Effector memory CD4-positive, alpha-beta T cell (primary cell): ENCODE measurements around the gene CHAC1.
"Not testable (repeated sequence)": the region's sequence is repeated elsewhere in the genome, so short reads cannot be mapped to it uniquely, and the experiment has no call there.

Source experiments
- DNase-seq, 3 donors: peaks; one replicate each; pipeline ENCODE4 v3.0.0-alpha.2; 2020
- H3K27ac ChIP-seq: 2 replicates; pipeline ENCODE4 v1.7.0; 2013; ENCODE audit warnings: mild to moderate bottlenecking, low read length, moderate library complexity; ENCODE audit not compliant: insufficient read depth, poor library complexity, severe bottlenecking
- H3K27me3 ChIP-seq: replicated peaks from 2 replicates; pipeline ENCODE4 v1.7.0; 2013; ENCODE audit warnings: mild to moderate bottlenecking, low read length; ENCODE audit not compliant: insufficient read depth, control insufficient read depth, poor library complexity, severe bottlenecking
- H3K36me3 ChIP-seq: 2 replicates; pipeline ENCODE4 v1.7.0; 2013; ENCODE audit warnings: mild to moderate bottlenecking, low read length, moderate library complexity; ENCODE audit not compliant: control insufficient read depth, insufficient read depth
- H3K4me1 ChIP-seq: 2 replicates; pipeline ENCODE4 v1.7.0; 2013; ENCODE audit warnings: low read length, mild to moderate bottlenecking; ENCODE audit not compliant: control insufficient read depth, insufficient read depth, poor library complexity, severe bottlenecking
- H3K4me3 ChIP-seq: 2 replicates; pipeline ENCODE4 v1.7.0; 2013; ENCODE audit warnings: low read length, low read depth, mild to moderate bottlenecking; ENCODE audit not compliant: insufficient read depth, poor library complexity, severe bottlenecking
- H3K9me3 ChIP-seq: 2 replicates; pipeline ENCODE4 v1.7.0; 2013; ENCODE audit warnings: mild to moderate bottlenecking, low read length, moderate library complexity; ENCODE audit not compliant: control insufficient read depth

CHAC1 gene

GRCh38 chr15:40957041-40957555, 3.8 kb downstream of the CHAC1 start:
- H3K4me1 ChIP-seq = peaks cover 11% of the 10 kb centered on the region
- DNase-seq = no peak
- no peaks in the 10 kb centered on the region for H3K36me3 ChIP-seq

DNA sequence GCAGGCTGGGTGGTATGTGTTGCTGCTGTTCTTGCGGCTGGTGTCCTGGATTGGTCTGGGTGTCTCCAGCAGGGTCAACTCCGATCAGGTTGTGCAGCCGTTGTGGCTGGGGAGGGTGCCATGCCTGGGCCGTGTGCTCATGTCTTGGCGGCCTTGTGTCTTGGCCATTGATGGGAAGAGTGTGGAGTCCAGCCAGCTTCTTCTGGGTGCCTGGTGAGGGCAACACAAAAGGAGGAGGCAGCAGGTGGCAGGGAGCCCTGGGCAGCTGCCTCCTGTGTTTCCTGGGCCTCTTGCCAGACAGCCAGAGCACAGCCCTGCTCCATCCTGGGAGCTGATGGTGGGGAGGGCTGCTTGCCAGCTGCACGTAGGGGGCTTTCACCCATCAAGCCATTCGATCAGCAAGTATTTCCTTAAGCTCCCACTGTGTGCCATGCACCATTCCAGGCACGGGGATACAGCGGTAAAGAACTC, 4.3 kb downstream of the CHAC1 start:
- H3K27ac ChIP-seq = no peak overlapping the region
- no peaks in the 10 kb centered on the region for H3K9me3 ChIP-seq
- H3K4me3 ChIP-seq = no peak overlapping the region
- no peaks in the 10 kb centered on the region for H3K36me3 ChIP-seq
- DNase-seq = no peak
- H3K4me1 ChIP-seq = peaks cover 9% of the 10 kb centered on the region
- H3K27me3 ChIP-seq = no peaks in the 10 kb centered on the region

More at GRCh38 chr15:40957041-40957555, 3.8 kb downstream of the CHAC1 start:
- Histone ChIP-seq H3K4me3 (no peak overlapping the region), H3K27ac (no peak overlapping the region), H3K27me3 (no peaks in the 10 kb centered on the region), H3K9me3 (no peaks in the 10 kb centered on the region)

DNA sequence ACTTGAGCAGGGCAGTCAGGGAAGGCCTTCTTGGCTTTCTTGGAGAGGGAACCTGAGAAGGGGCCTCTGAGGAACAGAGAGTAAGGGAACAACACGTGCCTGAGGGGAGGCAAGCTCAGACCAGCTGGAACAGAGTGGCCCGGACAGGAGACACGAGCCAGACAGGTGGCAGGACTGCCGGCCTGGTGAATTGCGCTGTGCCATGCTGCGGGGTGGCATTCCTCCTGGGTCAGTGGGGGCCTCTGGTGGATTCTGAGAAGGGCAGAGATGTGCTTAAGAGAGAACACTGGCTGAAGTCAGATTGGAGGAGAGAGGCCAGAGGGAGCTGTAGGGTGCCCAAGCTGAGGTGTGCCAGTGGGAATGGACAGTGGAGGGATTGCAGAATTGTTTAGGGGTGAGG, 4.9 kb downstream of the CHAC1 start:
- Histone ChIP-seq H3K4me3 (no peak overlapping the region), H3K36me3 (no peaks in the 10 kb centered on the region), H3K27ac (no peak overlapping the region), H3K4me1 (peaks cover 5% of the 10 kb centered on the region), H3K27me3 (no peaks in the 10 kb centered on the region), H3K9me3 (no peaks in the 10 kb centered on the region)
- no peak for DNase-seq

- H3K27ac ChIP-seq = no peak overlapping the region
- no peaks in the 10 kb centered on the region for H3K36me3 ChIP-seq
- no peak overlapping the region for H3K4me3 ChIP-seq
- peaks cover 2% of the 10 kb centered on the region for H3K4me1 ChIP-seq
- no peak for DNase-seq
- no peaks in the 10 kb centered on the region for H3K27me3 ChIP-seq
- H3K9me3 ChIP-seq = no peaks in the 10 kb centered on the region
These were observed 5.5 kb downstream of the CHAC1 start for GRCh38 chr15:40958723-40959122.

DNA sequence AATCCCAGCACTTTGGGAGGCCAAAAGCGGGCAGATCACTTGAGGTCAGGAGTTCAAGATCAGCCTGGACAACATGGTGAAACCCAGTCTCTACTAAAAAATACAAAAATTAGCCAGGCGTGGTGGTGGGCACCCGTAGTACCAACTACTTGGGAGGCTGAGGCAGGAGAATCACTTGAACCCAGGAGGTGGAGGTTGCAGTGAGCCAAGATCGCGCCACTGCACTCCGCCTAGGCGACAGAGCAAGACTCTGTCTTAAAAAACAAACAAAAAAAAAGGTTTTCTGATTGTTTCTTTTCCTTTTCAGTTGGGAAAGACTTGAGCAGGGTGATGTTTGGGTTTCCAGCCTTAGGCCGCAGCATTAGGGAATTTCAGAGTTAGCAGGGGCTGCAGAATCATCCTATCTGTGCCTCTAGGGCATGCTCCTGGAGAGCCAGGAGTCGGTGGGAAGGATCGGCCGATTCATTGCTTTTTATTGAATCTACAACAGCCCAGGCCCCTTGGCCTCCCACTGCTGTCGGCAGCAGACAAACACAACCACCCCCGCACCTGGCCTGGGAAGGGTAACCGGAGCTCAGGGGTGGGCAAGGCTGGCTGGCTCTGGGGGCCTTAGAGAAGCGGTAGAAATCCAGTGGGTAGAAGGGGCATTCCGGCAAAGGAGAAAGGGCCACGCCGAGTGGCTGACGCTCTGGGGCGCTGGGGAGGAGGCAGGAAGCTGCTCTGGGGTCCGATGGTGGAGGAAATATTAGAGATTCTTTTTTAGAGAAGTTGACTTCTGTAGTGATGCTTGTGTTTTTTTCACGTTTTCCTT, 6.3 kb downstream of the CHAC1 start:
- Histone ChIP-seq H3K4me3 (no peak overlapping the region), H3K27me3 (no peaks in the 10 kb centered on the region), H3K4me1 (no peaks in the 10 kb centered on the region), H3K36me3 (no peaks in the 10 kb centered on the region), H3K27ac (no peak overlapping the region), H3K9me3 (no peaks in the 10 kb centered on the region)
- DNase-seq = no peak

DNA sequence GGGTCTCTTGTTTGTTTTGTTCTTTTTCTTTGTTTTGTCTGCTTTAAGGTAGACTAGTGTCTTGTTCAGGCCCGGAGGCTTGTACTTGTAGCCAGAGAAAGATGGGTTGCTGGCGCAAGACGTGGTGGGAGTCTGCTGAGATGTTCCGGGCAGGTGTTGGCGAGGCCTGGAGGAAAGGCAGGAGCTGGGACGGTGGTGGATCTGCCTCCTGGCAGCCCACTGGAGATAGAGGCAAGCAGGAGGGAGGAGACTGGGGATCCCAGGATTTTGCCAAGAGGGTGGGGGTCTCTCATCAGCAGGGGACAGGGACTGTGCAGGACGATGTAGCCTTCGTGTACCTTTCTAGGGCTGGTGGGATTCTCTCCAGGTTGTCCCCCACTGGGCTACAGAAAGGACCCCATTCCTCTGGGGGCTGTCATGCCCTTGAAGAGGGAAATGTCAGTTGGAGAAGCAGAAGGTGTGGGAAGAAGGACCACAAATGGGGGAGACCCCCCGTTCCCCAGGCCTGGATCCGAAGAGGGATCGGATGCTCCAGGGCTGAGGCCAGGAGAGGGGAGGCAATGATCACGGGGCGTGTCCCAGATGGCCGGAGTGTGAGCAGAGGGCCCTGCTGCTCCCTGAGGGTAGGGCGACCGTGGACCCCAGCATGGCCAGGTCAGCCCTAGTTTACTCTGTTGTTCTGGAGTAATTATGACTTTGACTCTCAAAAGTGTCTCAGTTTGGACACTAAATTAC, 7.0 kb downstream of the CHAC1 start:
- no peak overlapping the region for H3K27ac ChIP-seq
- H3K27me3 ChIP-seq = no peaks in the 10 kb centered on the region
- H3K4me1 ChIP-seq = no peaks in the 10 kb centered on the region
- no peak overlapping the region for H3K4me3 ChIP-seq
- no peak for DNase-seq
- H3K36me3 ChIP-seq = no peaks in the 10 kb centered on the region
- H3K9me3 ChIP-seq = no peaks in the 10 kb centered on the region

DNA sequence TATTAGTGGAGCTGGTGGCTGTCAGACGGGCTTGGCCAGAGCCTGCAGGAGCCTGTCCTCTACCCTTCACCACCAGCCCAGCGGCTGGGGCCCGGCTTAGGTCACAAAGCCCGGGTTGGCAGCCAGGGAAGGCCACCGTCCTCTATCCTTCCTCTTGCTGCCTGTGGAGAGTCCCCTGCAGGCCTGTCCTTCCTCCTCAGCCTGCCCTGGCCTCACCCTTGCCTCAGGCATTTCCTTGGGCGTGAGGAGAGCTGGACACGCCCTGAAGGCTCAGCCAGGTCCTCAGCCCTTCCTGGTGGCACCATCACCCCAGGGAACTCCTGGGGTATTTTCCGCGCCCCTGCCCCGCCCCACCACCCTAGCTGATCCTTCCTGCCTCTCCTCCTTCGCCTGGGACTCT, 7.7 kb downstream of the CHAC1 start:
- H3K27ac ChIP-seq = no peak overlapping the region
- H3K36me3 ChIP-seq = no peaks in the 10 kb centered on the region
- H3K4me1 ChIP-seq = no peaks in the 10 kb centered on the region
- H3K9me3 ChIP-seq = no peaks in the 10 kb centered on the region
- no peak for DNase-seq
- H3K4me3 ChIP-seq = no peak overlapping the region
- no peaks in the 10 kb centered on the region for H3K27me3 ChIP-seq

- not testable (repeated sequence) for H3K36me3 ChIP-seq, H3K9me3 ChIP-seq, DNase-seq, H3K27ac ChIP-seq, H3K4me3 ChIP-seq, H3K4me1 ChIP-seq, H3K27me3 ChIP-seq
These were observed 8.5 kb downstream of the CHAC1 start for GRCh38 chr15:40961740-40962139.

DNA sequence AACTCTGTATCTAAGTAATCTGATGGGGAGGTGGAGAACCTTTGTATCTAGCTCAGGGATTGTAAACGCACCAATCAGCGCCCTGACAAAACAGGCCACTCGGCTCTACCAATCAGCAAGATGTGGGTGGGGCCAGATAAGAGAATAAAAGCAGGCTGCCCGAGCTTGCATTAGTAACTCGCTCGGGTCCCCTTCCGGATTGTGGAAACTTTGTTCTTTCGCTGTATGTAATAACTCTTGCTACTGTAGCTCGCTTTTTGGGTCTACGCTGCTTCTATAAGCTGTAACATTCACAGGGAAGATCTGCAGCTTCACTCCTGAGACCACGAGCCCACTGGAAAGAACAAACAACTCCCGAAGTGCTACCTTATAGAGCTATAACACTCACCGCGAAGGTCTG, 9.0 kb downstream of the CHAC1 start:
- DNase-seq, H3K4me1 ChIP-seq, H3K9me3 ChIP-seq, H3K27ac ChIP-seq, H3K36me3 ChIP-seq, H3K4me3 ChIP-seq, H3K27me3 ChIP-seq: not testable (repeated sequence)

GRCh38 chr15:40963201-40963600, 9.9 kb downstream of the CHAC1 start:
- no peaks in the 10 kb centered on the region for H3K36me3 ChIP-seq
- no peaks in the 10 kb centered on the region for H3K4me1 ChIP-seq
- no peak for DNase-seq
- no peak overlapping the region for H3K4me3 ChIP-seq
- H3K9me3 ChIP-seq = no peaks in the 10 kb centered on the region
- no peaks in the 10 kb centered on the region for H3K27me3 ChIP-seq
- no peak overlapping the region for H3K27ac ChIP-seq
